Vagina (tissue), 2 donors: ENCODE results near the gene GK. TPM values are rescaled to one million over a fixed set of nuclear protein-coding genes. Genes with fewer than 3 reads are reported as not detected.

Source experiments
- DNase-seq, 2 donors: peaks; one replicate each; pipeline ENCODE4 v3.0.0-alpha.2; 2017; ENCODE audit errors: extremely low spot score in 2 of 2
- H3K27ac ChIP-seq: fragments of 200-600 bp; sonication (generic); one replicate; pipeline ENCODE4 v1.5.1; 2019
- H3K27me3 ChIP-seq: fragments of 200-600 bp; sonication (generic); one replicate; pipeline ENCODE4 v1.5.1; 2019
- H3K36me3 ChIP-seq, 2 donors: fragments of 200-600 bp; sonication (generic); one replicate each; pipeline ENCODE4 v1.5.1; 2017 to 2019
- H3K4me1 ChIP-seq: fragments of 200-600 bp; sonication (generic); one replicate; pipeline ENCODE4 v1.5.1; 2019
- H3K4me3 ChIP-seq, 2 donors: fragments of 200-600 bp; sonication (generic); 1 replicate in 1 of 2; 2 replicates in 1 of 2; pipeline ENCODE4 v1.5.1; 2016 to 2019
- H3K9me3 ChIP-seq: fragments of 200-600 bp; sonication (generic); one replicate; pipeline ENCODE4 v1.5.1; 2019
- CTCF ChIP-seq, 3 experiments: fragments of 450-650 bp in 2 of 3; fragments of 200-600 bp in 1 of 3; sonication (generic) in 1 of 3; IDR thresholded peaks; one replicate each; pipeline ENCODE4 v1.5.1; 2017 to 2019; ENCODE audit warnings: antibody characterized with exemption in 3 of 3, mild to moderate bottlenecking in 2 of 3, moderate library complexity in 2 of 3
- POLR2A ChIP-seq, 2 donors: fragments of 450-650 bp; IDR thresholded peaks; one replicate each; pipeline ENCODE4 v1.6.1; 2017; ENCODE audit warnings: antibody characterized with exemption in 2 of 2, mild to moderate bottlenecking in 2 of 2, moderate library complexity in 2 of 2
- POLR2AphosphoS5 ChIP-seq, 2 donors: sonication (generic); formaldehyde crosslinking; IDR thresholded peaks; one replicate each; pipeline ENCODE4 v1.9.0; 2017; ENCODE audit warnings: antibody characterized with exemption in 2 of 2, mild to moderate bottlenecking in 2 of 2, low read depth in 1 of 2; ENCODE audit not compliant: insufficient read depth in 1 of 2
- intact Hi-C: fragments of 100-400 bp; cut with DNase I; formaldehyde crosslinking; loops from one replicate; pipeline ENCODE4 v1.15.1; 2023
- total RNA-seq: library from RNA; depleted of rRNA; stranded (reverse); fragments of >200 nt; gene quantifications from one replicate; pipeline ENCODE4 v1.2.3, GENCODE V29; 2016

Gene GK
- total RNA-seq, 1 donor from 2014 or later: 7.6 TPM

- no peak for DNase-seq
- intact Hi-C loops: no loop called here
These were observed 59.0 kb downstream of the GK start for GRCh38 chrX:30712214-30712613.

GRCh38 chrX:30713061-30713525, 59.9 kb downstream of the GK start:
- intact Hi-C loops: no loop called here
- Histone ChIP-seq H3K27ac (no peak overlapping the region), H3K9me3 (no peaks in the 10 kb centered on the region), H3K4me3 (no peak overlapping the region), H3K36me3 (no peaks in the 10 kb centered on the region), H3K27me3 (no peaks in the 10 kb centered on the region), H3K4me1 (no peaks in the 10 kb centered on the region)
- no peak for DNase-seq
- no peak for TF ChIP-seq POLR2A (IDR thresholded peaks at IDR 0.05)
- peak in 2 of 3 experiments; percentile 13 to 17 for TF ChIP-seq CTCF (IDR thresholded peaks at IDR 0.05)
- no peak for TF ChIP-seq POLR2AphosphoS5 (IDR thresholded peaks at IDR 0.05; ENCODE audit: insufficient read depth in 1 of 2, low read depth in 1 of 2)

More at GRCh38 chrX:30712214-30712613, 59.0 kb downstream of the GK start:
- H3K27ac ChIP-seq: no peak overlapping the region
- no peaks in the 10 kb centered on the region for H3K9me3 ChIP-seq
- TF ChIP-seq POLR2AphosphoS5 (IDR thresholded peaks at IDR 0.05; ENCODE audit: insufficient read depth in 1 of 2, low read depth in 1 of 2) (no peak), CTCF (IDR thresholded peaks at IDR 0.05) (no peak)
- H3K27me3 ChIP-seq: no peaks in the 10 kb centered on the region
- H3K4me3 ChIP-seq: no peak overlapping the region
- no peaks in the 10 kb centered on the region for H3K36me3 ChIP-seq
- no peaks in the 10 kb centered on the region for H3K4me1 ChIP-seq

GRCh38 chrX:30714138-30714537, 60.9 kb downstream of the GK start:
- Histone ChIP-seq H3K27ac (no peak overlapping the region), H3K27me3 (no peaks in the 10 kb centered on the region), H3K36me3 (no peaks in the 10 kb centered on the region), H3K4me1 (no peaks in the 10 kb centered on the region), H3K9me3 (no peaks in the 10 kb centered on the region), H3K4me3 (no peak overlapping the region)
- intact Hi-C loops: no loop called here
- TF ChIP-seq CTCF (IDR thresholded peaks at IDR 0.05): no peak
- no peak for TF ChIP-seq POLR2A (IDR thresholded peaks at IDR 0.05)
- TF ChIP-seq POLR2AphosphoS5 (IDR thresholded peaks at IDR 0.05; ENCODE audit: insufficient read depth in 1 of 2, low read depth in 1 of 2): no peak
- no peak for DNase-seq

- Histone ChIP-seq H3K4me1 (no peaks in the 10 kb centered on the region), H3K4me3 (no peak overlapping the region), H3K9me3 (no peaks in the 10 kb centered on the region), H3K27me3 (no peaks in the 10 kb centered on the region), H3K36me3 (no peaks in the 10 kb centered on the region), H3K27ac (no peak overlapping the region)
- TF ChIP-seq CTCF (IDR thresholded peaks at IDR 0.05) (no peak), POLR2AphosphoS5 (IDR thresholded peaks at IDR 0.05; ENCODE audit: insufficient read depth in 1 of 2, low read depth in 1 of 2) (no peak), POLR2A (IDR thresholded peaks at IDR 0.05) (no peak)
- DNase-seq: no peak
- intact Hi-C loops: no loop called here
These were observed 62.8 kb downstream of the GK start for GRCh38 chrX:30715976-30716375.

GRCh38 chrX:30733852-30734660, 80.8 kb downstream of the GK start:
- no peak for DNase-seq
- no peak overlapping the region for H3K4me3 ChIP-seq
- H3K4me1 ChIP-seq: no peaks in the 10 kb centered on the region
- intact Hi-C loops: no loop called here
- H3K36me3 ChIP-seq: no peaks in the 10 kb centered on the region
- no peaks in the 10 kb centered on the region for H3K9me3 ChIP-seq
- no peak overlapping the region for H3K27ac ChIP-seq
- no peaks in the 10 kb centered on the region for H3K27me3 ChIP-seq
- TF ChIP-seq CTCF (IDR thresholded peaks at IDR 0.05) (no peak), POLR2A (IDR thresholded peaks at IDR 0.05) (no peak), POLR2AphosphoS5 (IDR thresholded peaks at IDR 0.05; ENCODE audit: insufficient read depth in 1 of 2, low read depth in 1 of 2) (no peak)
